Liver (tissue), 9 donors: ENCODE measurements around the gene GDF9. TPM values are rescaled to one million over a fixed set of nuclear protein-coding genes. Genes with fewer than 3 reads are reported as not detected.

Experiments used
- DNase-seq: peaks from one replicate; pipeline ENCODE4 v3.0.0-alpha.2; 2017; ENCODE audit warnings: low spot score
- H3K27ac ChIP-seq, 2 donors: one replicate each; pipeline ENCODE4 v1.7.0; 2013; ENCODE audit warnings: inconsistent platforms in 2 of 2, low read length in 2 of 2, control low read depth in 1 of 2, low read depth in 1 of 2, mild to moderate bottlenecking in 1 of 2
- H3K27me3 ChIP-seq, 4 donors: one replicate each; pipeline versions ENCODE4 v1.6.1 to v1.7.0; 2013; ENCODE audit warnings: low read length in 3 of 4, inconsistent platforms in 1 of 4, mild to moderate bottlenecking in 1 of 4, moderate library complexity in 1 of 4; ENCODE audit not compliant: control insufficient read depth in 4 of 4, insufficient read depth in 4 of 4
- H3K36me3 ChIP-seq, 4 donors: one replicate each; pipeline versions ENCODE4 v1.6.1 to v1.7.0; 2013; ENCODE audit warnings: low read length in 3 of 4, mild to moderate bottlenecking in 3 of 4, low read depth in 1 of 4, moderate library complexity in 1 of 4; ENCODE audit not compliant: control insufficient read depth in 4 of 4, insufficient read depth in 3 of 4
- H3K4me1 ChIP-seq, 4 donors: one replicate each; pipeline versions ENCODE4 v1.6.1 to v1.7.0; 2013; ENCODE audit warnings: low read length in 3 of 4, mild to moderate bottlenecking in 3 of 4, moderate library complexity in 1 of 4; ENCODE audit not compliant: control insufficient read depth in 4 of 4, insufficient read depth in 4 of 4
- H3K4me3 ChIP-seq, 3 donors: one replicate each; pipeline versions ENCODE4 v1.6.1 to v1.7.0; 2013; ENCODE audit warnings: low read length in 3 of 3, control low read depth in 1 of 3, low read depth in 1 of 3, mild to moderate bottlenecking in 1 of 3
- H3K9ac ChIP-seq, 2 donors: one replicate each; pipeline ENCODE4 v1.7.0; 2013; ENCODE audit warnings: low read length in 2 of 2, mild to moderate bottlenecking in 2 of 2, moderate library complexity in 2 of 2, control low read depth in 1 of 2, low read depth in 1 of 2
- H3K9me3 ChIP-seq, 4 donors: one replicate each; pipeline versions ENCODE4 v1.6.1 to v1.7.0; 2013; ENCODE audit warnings: low read length in 3 of 4; ENCODE audit not compliant: control insufficient read depth in 4 of 4
- EGR1 ChIP-seq, 2 donors: IDR thresholded peaks; 2 replicates each; pipeline ENCODE4 v1.6.1; 2016 to 2018; ENCODE audit warnings: antibody characterized with exemption in 2 of 2, low read depth in 2 of 2
- FOXA1 ChIP-seq: IDR thresholded peaks from 2 replicates; pipeline ENCODE4 v1.6.1; 2016; ENCODE audit warnings: antibody characterized with exemption
- FOXA2 ChIP-seq: IDR thresholded peaks from 2 replicates; pipeline ENCODE4 v1.6.1; 2016; ENCODE audit warnings: antibody characterized with exemption
- GABPA ChIP-seq, 2 donors: IDR thresholded peaks in 1 of 2; conservative IDR thresholded peaks in 1 of 2; 2 replicates each; pipeline ENCODE4 v1.6.1; 2016; ENCODE audit warnings: antibody characterized with exemption in 2 of 2, mild to moderate bottlenecking in 1 of 2, moderate library complexity in 1 of 2
- HNF4A ChIP-seq, 2 donors: conservative IDR thresholded peaks; 2 replicates each; pipeline ENCODE4 v1.6.1; 2016; ENCODE audit warnings: antibody characterized with exemption in 2 of 2, mild to moderate bottlenecking in 2 of 2
- HNF4G ChIP-seq: IDR thresholded peaks from 2 replicates; pipeline ENCODE4 v1.6.1; 2016; ENCODE audit warnings: antibody characterized with exemption
- JUND ChIP-seq, 2 donors: IDR thresholded peaks; 2 replicates each; pipeline ENCODE4 v1.6.1; 2016; ENCODE audit warnings: antibody characterized with exemption in 2 of 2
- RAD21 ChIP-seq, 2 donors: IDR thresholded peaks; 2 replicates each; pipeline ENCODE4 v1.6.1; 2016; ENCODE audit warnings: antibody characterized with exemption in 2 of 2, mild to moderate bottlenecking in 2 of 2
- RXRA ChIP-seq, 2 donors: IDR thresholded peaks; 2 replicates each; pipeline ENCODE4 v1.6.1; 2017 to 2018; ENCODE audit warnings: antibody characterized with exemption in 2 of 2, mild to moderate bottlenecking in 1 of 2
- SP1 ChIP-seq: IDR thresholded peaks from 2 replicates; pipeline ENCODE4 v1.6.1; 2018; ENCODE audit warnings: antibody characterized with exemption, mild to moderate bottlenecking
- TAF1 ChIP-seq: conservative IDR thresholded peaks from 2 replicates; pipeline ENCODE4 v1.6.1; 2016; ENCODE audit warnings: antibody characterized with exemption, mild to moderate bottlenecking
- YY1 ChIP-seq: IDR thresholded peaks from 2 replicates; pipeline ENCODE4 v1.6.1; 2016; ENCODE audit warnings: antibody characterized with exemption, mild to moderate bottlenecking
- WGBS: extraction: QIAGEN DNeasy Blood & Tissue Kit; methylation state at CpG from one replicate; pipeline ENCODE4 v1.1.7; 2013; 5-methylcytosine and 5-hydroxymethylcytosine counted together
- polyA plus RNA-seq, 2 donors: library from polyadenylated mRNA; stranded (reverse) in 1 of 2; unstranded in 1 of 2; fragments of 200-250 nt in 1 of 2; fragments of >200 nt in 1 of 2; fragmentation: Nextera tagmentation in 1 of 2; extraction: Ambion mirVana in 1 of 2; gene quantifications; one replicate each; pipeline versions ENCODE4 v1.2.1 to v1.2.3, GENCODE V29; 2013 to 2015
- total RNA-seq, 2 donors: library from RNA; depleted of rRNA; stranded (reverse); fragments of >200 nt; gene quantifications; one replicate each; pipeline ENCODE4 v1.2.3, GENCODE V29; 2014
- TF ChIP-seq, protein P1 (sequence below): IDR thresholded peaks from 2 replicates; pipeline ENCODE4 v1.6.1; 2016; ENCODE audit warnings: antibody characterized with exemption
- TF ChIP-seq, protein P2 (sequence below): IDR thresholded peaks from 2 replicates; pipeline ENCODE4 v1.6.1; 2016; ENCODE audit warnings: antibody characterized with exemption
- TF ChIP-seq, protein P3 (sequence below): fragments of 150-350 bp; IDR thresholded peaks from 2 replicates; pipeline ENCODE4 v1.5.1; 2017; ENCODE audit warnings: improper control_type of control experiment, low read depth, low read length; ENCODE audit not compliant: missing input control
- TF ChIP-seq, protein P4 (sequence below): IDR thresholded peaks from 2 replicates; pipeline ENCODE4 v1.6.1; 2016; ENCODE audit warnings: antibody characterized with exemption
- donor health status: healthy.
- donor health status: healthy.
- donor health status: healthy.
- donor health status: healthy.
- donor health status: healthy.

The GDF9 gene
- total and polyA plus RNA-seq, 4 donors, result 0.08 to 0.10 (median 0.08) TPM; not detected in 1

DNA sequence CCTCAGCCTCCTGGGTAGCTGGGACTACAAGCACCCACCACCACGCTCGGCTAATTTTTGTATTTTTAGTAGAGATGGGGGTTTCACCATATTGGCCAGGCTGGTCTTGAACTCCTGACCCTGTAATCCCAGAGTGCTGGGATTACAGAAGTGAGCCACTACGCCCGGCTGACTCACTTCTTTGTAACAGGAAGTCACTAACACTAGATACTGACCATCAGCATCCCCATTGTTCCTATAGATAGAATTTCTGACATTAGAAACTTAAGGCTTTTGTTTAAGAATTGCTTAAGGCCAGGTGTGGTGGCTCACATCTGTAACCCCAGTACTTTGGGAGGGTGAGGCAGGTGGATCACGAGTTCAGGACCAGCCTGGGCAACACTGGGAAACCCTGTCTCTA, 49.4 kb upstream of the GDF9 start:
- TF ChIP-seq, protein P1, sequence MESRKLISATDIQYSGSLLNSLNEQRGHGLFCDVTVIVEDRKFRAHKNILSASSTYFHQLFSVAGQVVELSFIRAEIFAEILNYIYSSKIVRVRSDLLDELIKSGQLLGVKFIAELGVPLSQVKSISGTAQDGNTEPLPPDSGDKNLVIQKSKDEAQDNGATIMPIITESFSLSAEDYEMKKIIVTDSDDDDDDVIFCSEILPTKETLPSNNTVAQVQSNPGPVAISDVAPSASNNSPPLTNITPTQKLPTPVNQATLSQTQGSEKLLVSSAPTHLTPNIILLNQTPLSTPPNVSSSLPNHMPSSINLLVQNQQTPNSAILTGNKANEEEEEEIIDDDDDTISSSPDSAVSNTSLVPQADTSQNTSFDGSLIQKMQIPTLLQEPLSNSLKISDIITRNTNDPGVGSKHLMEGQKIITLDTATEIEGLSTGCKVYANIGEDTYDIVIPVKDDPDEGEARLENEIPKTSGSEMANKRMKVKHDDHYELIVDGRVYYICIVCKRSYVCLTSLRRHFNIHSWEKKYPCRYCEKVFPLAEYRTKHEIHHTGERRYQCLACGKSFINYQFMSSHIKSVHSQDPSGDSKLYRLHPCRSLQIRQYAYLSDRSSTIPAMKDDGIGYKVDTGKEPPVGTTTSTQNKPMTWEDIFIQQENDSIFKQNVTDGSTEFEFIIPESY, result no peak
- no peak for TF ChIP-seq FOXA1
- TF ChIP-seq FOXA2, result no peak
- no peak for TF ChIP-seq GABPA (IDR thresholded peaks at IDR 0.05 in 1 of 2, conservative IDR thresholded peaks at IDR 0.05 in 1 of 2)
- TF ChIP-seq YY1, result no peak
- TF ChIP-seq HNF4G, result no peak
- no peak for TF ChIP-seq JUND (IDR thresholded peaks at IDR 0.05)
- TF ChIP-seq, protein P2, sequence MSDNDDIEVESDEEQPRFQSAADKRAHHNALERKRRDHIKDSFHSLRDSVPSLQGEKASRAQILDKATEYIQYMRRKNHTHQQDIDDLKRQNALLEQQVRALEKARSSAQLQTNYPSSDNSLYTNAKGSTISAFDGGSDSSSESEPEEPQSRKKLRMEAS, result no peak
- TF ChIP-seq, protein P3, sequence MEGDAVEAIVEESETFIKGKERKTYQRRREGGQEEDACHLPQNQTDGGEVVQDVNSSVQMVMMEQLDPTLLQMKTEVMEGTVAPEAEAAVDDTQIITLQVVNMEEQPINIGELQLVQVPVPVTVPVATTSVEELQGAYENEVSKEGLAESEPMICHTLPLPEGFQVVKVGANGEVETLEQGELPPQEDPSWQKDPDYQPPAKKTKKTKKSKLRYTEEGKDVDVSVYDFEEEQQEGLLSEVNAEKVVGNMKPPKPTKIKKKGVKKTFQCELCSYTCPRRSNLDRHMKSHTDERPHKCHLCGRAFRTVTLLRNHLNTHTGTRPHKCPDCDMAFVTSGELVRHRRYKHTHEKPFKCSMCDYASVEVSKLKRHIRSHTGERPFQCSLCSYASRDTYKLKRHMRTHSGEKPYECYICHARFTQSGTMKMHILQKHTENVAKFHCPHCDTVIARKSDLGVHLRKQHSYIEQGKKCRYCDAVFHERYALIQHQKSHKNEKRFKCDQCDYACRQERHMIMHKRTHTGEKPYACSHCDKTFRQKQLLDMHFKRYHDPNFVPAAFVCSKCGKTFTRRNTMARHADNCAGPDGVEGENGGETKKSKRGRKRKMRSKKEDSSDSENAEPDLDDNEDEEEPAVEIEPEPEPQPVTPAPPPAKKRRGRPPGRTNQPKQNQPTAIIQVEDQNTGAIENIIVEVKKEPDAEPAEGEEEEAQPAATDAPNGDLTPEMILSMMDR, result no peak
- TF ChIP-seq RAD21 (IDR thresholded peaks at IDR 0.05), result no peak
- no peak for TF ChIP-seq HNF4A (conservative IDR thresholded peaks at IDR 0.05)
- no peak for TF ChIP-seq EGR1 (IDR thresholded peaks at IDR 0.05; ENCODE audit: low read depth in 2 of 2)
- TF ChIP-seq RXRA (IDR thresholded peaks at IDR 0.05), result no peak
- TF ChIP-seq SP1, result no peak
- TF ChIP-seq TAF1, result no peak
- TF ChIP-seq, protein P4, sequence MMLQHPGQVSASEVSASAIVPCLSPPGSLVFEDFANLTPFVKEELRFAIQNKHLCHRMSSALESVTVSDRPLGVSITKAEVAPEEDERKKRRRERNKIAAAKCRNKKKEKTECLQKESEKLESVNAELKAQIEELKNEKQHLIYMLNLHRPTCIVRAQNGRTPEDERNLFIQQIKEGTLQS, result no peak
- H3K27me3 ChIP-seq, result no peaks in the 10 kb centered on the region
- H3K36me3 ChIP-seq, result peaks cover 5 to 20% (median 15%) of the 10 kb centered on the region in 4 donors
- 90% methylated on average over 5 of the region's 5 CpGs for WGBS
- no peaks in the 10 kb centered on the region for H3K9me3 ChIP-seq
- DNase-seq, result no peak
- H3K9ac ChIP-seq, result no peak overlapping the region
- no peak overlapping the region for H3K4me3 ChIP-seq
- no peak overlapping the region for H3K27ac ChIP-seq
- peaks cover 0 to 5% (median 0%) of the 10 kb centered on the region in 4 donors for H3K4me1 ChIP-seq

DNA sequence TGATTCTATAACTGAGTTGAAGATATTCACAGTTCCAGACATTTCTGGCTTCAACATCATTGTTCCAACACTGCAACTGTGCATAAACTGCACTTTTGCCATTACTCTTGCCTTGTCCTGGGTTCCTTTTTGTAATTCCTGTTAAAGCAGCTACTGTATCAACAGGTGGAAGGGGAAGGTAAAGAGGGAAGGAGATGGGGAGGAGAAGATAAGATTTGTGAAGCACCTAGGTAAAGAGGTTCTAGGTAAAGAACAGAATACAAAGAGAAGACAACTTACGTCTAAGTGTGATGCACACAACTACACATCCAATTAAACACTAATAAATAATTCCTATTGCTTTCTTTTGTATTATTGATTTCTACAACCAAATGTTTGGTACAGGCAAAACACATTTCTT, 43.4 kb upstream of the GDF9 start:
- Histone ChIP-seq H3K27ac (no peak overlapping the region), H3K4me3 (no peak overlapping the region), H3K9me3 (no peaks in the 10 kb centered on the region), H3K36me3 (peaks cover 5 to 18% (median 13%) of the 10 kb centered on the region in 4 donors), H3K9ac (no peak overlapping the region), H3K4me1 (peaks cover 0 to 8% (median 4%) of the 10 kb centered on the region in 4 donors), H3K27me3 (no peaks in the 10 kb centered on the region)
- 90% methylated on average over 1 of the region's 1 CpG for WGBS
- TF ChIP-seq, protein P4, result no peak
- TF ChIP-seq FOXA2, result no peak
- no peak for TF ChIP-seq HNF4G
- no peak for TF ChIP-seq RAD21 (IDR thresholded peaks at IDR 0.05)
- TF ChIP-seq, protein P3, result no peak
- no peak for DNase-seq
